HG03064 (cell line): ENCODE results near the gene STEAP4.
"Not testable (repeated sequence)": the region's sequence is repeated elsewhere in the genome, so short reads cannot be mapped to it uniquely, and the experiment has no call there.

ENCODE experiments used
- ATAC-seq: cut with Tn5 transposase; IDR thresholded peaks from one replicate; pipeline ENCODE4 v1.9.1; 2021; ENCODE audit warnings: low read depth; ENCODE audit not compliant: unreplicated experiment

The STEAP4 gene

GRCh38 chr7:88274856-88275255, 31.8 kb downstream of the STEAP4 start:
- ATAC-seq: not testable (repeated sequence)

- ATAC-seq: no peak
These were observed 37.1 kb downstream of the STEAP4 start for GRCh38 chr7:88269586-88269985.

GRCh38 chr7:88268858-88269257, 37.8 kb downstream of the STEAP4 start:
- ATAC-seq: no peak

GRCh38 chr7:88268051-88268450, 38.6 kb downstream of the STEAP4 start:
- no peak for ATAC-seq

GRCh38 chr7:88267421-88267820, 39.3 kb downstream of the STEAP4 start:
- no peak for ATAC-seq

GRCh38 chr7:88264987-88265386, 41.7 kb downstream of the STEAP4 start:
- ATAC-seq: not testable (repeated sequence)

GRCh38 chr7:88262562-88262961, 44.1 kb downstream of the STEAP4 start:
- no peak for ATAC-seq

GRCh38 chr7:88260719-88261118, 46.0 kb downstream of the STEAP4 start:
- no peak for ATAC-seq

GRCh38 chr7:88259656-88260380, 46.9 kb downstream of the STEAP4 start:
- no peak for ATAC-seq

GRCh38 chr7:88258296-88258695, 48.4 kb downstream of the STEAP4 start:
- not testable (repeated sequence) for ATAC-seq

- no peak for ATAC-seq
These were observed 49.8 kb downstream of the STEAP4 start for GRCh38 chr7:88256906-88257305.

- no peak for ATAC-seq
These were observed 51.8 kb downstream of the STEAP4 start for GRCh38 chr7:88254721-88255424.

GRCh38 chr7:88253640-88254039, 53.1 kb downstream of the STEAP4 start:
- no peak for ATAC-seq

- ATAC-seq: no peak
These were observed 62.4 kb downstream of the STEAP4 start for GRCh38 chr7:88244258-88244657.

GRCh38 chr7:88243345-88243909, 63.3 kb downstream of the STEAP4 start:
- peak; percentile 77 for ATAC-seq

GRCh38 chr7:88239852-88240251, 66.8 kb downstream of the STEAP4 start:
- no peak for ATAC-seq

- no peak for ATAC-seq
These were observed 72.9 kb downstream of the STEAP4 start for GRCh38 chr7:88233828-88234227.

- ATAC-seq: no peak
These were observed 76.0 kb downstream of the STEAP4 start for GRCh38 chr7:88230646-88231045.

- ATAC-seq: no peak
These were observed 77.2 kb downstream of the STEAP4 start for GRCh38 chr7:88229302-88229995.

GRCh38 chr7:88226886-88227516, 79.7 kb downstream of the STEAP4 start:
- no peak for ATAC-seq

- ATAC-seq: no peak
These were observed 80.5 kb downstream of the STEAP4 start for GRCh38 chr7:88226201-88226600.
